ENCODE measurements around the gene EIF3L.
"Not testable (repeated sequence)": the region's sequence is repeated elsewhere in the genome, so short reads cannot be mapped to it uniquely, and the experiment has no call there.

EIF3L gene

GRCh38 chr22:37849089-37849751 is at the start of gene EIF3L:
TSS of gene EIF3L (plus strand) at chr22:37849419. CDS start at chr22:37849450, 31 bp downstream.
- peak; percentile 82 for DNase-seq

DNA sequence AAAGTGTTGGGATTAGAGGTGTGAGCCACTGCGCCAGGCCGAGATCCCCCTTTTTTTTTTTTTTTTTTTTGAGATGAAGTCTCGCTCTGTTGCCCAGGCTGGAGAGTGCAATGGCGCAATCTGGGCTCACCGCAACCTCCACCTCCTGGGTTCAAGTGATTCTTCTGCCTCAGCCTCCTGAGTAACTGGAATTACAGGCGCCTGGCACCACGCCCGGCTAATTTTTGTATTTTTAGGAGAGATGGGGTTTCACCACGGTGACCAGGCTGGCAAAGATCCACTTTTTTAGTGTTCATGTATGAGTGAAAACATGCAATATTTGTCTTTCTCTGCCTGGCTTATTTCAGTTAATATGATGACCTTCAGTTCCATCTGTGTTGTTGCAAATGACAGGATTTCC is 49.2 kb upstream of the EIF3L start:
- DNase-seq = not testable (repeated sequence)

GRCh38 chr22:37801946-37802309 is 47.3 kb upstream of the EIF3L start:
- DNase-seq = no peak

DNA sequence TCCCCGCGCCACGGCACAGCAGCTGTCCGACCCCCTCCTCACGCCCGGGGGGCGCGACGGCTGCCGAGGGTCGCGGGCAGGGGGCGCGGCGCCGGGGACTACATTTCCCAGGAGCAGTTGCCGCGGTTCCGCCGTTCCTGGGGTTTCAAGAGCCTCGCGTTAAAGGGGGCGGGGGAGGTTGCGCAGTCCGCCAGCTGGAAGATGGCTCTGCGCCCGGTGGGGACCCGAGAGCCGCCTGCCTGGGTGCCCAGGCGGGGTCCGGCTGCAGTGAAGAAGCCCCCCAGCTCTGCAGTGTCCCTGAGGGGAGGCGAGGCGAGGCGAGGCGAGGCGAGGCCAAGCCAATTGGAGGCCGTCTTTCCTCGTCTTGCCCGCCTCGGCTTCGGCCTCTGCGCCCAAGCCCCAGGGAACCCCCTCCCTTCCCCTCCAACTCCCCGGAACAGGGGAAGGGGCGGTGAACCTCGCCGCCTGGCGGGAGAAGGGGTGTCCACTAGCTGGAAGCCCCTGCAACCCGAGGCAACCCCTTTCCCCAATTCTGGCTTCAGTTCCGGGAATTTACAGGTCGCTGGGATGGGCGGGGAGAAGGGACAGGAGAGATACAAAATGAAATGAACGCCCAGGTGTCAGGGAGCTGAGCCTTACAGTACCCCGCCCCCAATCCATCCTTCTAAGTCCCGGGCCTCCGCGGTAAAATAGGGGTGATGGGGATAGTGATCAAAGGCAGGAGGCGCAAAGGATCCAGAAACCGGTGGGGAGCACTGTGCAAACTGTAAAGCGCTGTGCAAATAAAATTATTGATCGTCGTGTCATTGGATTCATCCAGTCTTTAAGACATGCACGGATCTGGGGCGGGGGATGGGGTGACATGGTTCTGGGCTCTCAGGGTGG is 46.7 kb upstream of the EIF3L start:
- DNase-seq = peak; percentile 58

DNA sequence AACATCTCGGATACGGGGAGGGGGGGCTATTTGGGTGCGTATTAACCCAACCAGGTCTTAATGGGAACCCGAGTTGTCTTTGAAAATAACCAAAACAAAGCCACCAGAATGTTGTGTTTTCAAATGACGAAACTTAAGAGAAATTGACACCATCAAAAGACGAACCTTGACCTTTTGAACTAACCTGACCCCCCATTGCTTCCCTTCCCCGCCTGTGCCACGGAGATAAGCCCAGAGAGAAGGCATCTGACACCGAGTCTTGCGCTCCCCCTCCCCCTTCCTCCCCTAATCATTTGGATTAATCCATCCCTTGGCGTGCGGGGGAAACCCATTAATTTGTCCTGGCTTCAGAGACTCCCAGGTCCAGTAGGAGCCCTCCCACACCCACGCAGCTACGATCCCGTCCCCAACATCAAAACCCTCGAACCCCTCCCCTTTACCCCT is 46.0 kb upstream of the EIF3L start:
- no peak for DNase-seq

- no peak for DNase-seq
Observed at GRCh38 chr22:37803639-37804351, 45.4 kb upstream of the EIF3L start.

DNA sequence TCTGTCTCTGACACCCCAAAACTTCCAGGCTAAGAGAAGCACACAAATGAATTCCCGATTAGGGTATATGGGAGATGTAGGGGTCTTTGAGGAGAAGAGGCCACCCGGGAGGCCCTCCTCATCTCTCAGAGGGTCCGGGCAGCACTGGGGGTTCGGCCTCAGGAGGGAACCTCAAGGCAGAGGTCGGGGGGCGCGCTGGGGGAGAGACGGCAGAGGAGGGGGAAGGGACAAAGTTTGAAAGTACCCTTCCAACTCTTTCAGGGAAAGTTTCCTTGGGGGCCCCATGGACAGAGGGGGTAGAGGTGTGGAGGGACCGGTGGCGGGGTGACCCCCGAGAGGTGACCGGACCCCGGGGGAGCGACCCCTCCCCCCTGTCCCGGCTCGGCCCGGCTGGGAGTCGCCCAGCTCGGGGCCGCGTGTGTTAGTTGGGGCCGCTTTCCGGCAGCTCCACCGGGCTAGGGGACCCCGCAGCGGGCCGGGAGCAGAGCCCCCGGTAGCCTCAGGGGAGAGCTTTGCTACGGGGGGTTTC is 44.8 kb upstream of the EIF3L start:
- no peak for DNase-seq

DNA sequence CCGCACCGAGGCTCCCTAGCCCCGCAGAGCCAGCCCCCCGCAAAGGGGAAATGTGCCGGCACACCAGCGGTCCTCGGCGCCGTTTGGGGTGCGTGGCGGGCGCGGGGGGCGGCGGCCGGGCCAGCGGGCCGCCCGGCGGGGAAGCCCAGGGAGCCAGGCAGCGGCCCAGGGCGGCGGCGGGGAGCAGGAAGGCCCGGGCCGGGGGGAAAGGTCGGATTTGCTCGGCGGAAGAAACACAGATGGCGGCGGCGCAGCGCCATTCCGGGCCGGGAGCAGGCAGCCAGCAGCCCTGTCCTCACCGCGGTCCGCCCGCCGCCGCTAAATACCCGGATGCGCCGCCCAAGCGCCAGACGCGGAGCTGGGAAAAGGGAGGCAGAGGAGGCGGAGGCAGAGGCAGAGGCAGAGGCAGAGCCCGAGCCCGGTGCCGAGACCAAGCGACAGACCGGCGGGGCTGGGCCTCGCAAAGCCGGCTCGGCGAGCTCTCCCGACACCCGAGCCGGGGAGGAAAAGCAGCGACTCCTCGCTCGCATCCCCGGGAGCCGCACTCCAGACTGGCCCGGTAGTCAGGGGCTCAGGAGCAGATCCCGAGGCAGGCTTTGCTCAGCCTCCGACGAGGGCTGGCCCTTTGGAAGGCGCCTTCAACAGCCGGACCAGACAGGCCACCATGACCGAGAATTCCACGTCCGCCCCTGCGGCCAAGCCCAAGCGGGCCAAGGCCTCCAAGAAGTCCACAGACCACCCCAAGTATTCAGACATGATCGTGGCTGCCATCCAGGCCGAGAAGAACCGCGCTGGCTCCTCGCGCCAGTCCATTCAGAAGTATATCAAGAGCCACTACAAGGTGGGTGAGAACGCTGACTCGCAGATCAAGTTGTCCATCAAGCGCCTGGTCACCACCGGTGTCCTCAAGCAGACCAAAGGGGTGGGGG is 44.1 kb upstream of the EIF3L start:
- DNase-seq = peak; percentile 46

GRCh38 chr22:37805810-37806277 is 43.4 kb upstream of the EIF3L start:
- no peak for DNase-seq

DNA sequence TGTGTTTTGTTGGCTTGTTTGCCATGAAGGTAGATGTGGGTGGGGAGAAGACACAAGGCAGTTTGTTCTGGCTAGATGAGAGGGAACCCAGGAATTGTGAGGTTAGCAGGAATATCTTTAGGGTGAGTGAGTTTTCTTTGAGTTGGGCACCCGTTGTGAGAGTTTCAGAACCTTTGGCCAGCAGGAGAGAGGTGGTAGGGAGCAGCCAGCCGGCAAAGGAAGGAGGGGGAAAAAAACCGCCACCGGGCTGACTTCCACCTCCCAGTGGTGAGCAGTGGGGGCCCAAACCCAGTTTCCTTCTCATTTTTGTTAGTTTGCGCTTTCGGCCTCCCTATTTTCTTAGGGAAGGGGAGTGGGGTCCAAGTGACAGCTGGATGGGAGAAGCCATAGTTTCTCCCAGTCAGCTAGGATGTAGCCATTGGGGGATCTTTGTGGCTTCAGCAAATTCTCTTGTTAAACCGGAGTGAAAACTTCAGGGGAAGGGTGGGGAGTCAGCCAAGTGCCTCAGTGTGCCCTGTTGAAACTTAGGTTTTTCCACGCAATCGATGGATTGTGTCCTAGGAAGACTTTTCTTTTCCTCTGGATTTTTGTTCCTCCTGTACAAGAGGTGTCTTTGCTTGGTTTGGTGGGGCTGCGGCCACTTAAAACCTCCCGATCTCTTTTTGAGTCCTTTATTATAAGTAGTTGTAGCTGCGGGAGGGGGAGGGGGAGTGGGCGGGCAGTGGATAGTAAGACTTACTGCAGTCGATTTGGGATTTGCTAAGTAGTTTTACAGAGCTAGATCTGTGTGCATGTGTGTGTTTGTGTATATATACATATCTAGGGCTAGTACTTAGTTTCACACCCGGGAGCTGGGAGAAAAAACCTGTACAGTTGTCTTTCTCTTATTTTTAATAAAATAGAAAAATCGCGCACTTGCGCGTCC is 42.5 kb upstream of the EIF3L start:
- DNase-seq = no peak

- peak; percentile 67 for DNase-seq
Observed at GRCh38 chr22:37807410-37808293, 41.6 kb upstream of the EIF3L start, which contains the start of gene GCAT. TSS of gene GCAT (plus strand) at chr22:37807934. CDS start at chr22:37807968, 34 bp downstream.

DNA sequence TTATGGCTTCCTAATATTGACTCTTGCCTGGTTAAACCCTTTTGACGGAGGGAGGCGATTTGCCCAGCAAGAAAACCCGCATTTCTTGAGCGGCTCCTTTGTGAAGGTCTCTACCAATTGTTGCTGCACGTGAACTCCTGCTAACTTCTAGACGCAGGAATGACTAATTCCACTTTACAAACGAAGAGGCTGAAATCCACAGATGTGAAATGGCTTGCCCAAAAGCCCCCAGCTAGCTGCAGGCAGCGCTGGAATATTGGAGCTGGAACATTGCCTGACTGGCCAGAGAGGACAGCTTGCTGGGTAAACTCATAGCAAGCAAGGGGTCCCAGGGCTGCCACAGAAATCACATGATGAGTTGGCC is 40.9 kb upstream of the EIF3L start:
- no peak for DNase-seq

DNA sequence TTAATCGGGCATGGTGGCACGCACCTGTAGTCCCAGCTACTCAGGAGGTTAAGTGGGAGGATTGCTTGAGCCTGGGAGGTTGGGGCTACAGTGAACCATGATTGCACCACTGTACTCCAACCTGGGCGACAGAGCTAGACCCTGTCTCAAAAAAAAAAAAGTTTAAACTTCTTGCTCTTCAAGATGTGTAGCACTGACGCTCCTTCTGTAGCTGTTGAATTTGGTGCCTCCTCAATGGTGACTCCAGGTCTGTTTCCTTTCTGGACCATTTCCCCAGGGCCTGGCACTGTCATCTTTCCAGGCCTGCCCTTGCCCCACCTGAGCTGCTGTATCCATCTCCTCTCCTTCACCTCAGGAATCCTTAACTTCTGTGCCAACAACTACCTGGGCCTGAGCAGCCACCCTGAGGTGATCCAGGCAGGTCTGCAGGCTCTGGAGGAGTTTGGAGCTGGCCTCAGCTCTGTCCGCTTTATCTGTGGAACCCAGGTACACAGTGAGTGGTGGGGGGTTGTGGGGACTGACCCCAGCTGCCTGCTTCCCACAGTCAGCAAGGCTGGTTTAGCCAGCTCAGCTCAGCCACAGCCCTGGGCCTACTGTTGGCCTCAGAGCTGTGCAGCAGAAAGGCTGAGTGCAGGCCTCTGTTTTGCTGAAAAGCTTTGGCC is 39.4 kb upstream of the EIF3L start:
- no peak for DNase-seq

DNA sequence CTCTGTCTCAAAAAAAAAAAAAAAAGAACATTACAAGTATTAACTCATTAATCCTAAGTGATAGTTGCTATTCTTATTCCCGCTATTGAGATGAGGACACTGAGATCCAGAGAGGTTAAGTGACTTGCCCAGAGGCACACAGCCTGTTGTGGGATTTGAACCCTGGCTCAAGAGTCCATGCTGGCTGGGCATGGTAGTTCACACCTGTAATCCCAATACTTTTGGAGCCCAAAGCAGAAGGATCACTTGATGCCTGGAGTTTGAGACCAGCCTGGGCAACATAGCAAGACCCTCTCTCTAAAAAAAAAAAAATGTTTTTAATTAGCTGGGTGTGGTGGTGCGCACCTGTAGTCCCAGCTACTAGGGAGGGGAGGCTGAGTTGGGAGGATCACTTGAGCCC is 37.4 kb upstream of the EIF3L start:
- DNase-seq = no peak

GRCh38 chr22:37812869-37813678 is 36.1 kb upstream of the EIF3L start:
- DNase-seq = no peak

GRCh38 chr22:37815593-37815992 is 33.6 kb upstream of the EIF3L start:
- no peak for DNase-seq

DNA sequence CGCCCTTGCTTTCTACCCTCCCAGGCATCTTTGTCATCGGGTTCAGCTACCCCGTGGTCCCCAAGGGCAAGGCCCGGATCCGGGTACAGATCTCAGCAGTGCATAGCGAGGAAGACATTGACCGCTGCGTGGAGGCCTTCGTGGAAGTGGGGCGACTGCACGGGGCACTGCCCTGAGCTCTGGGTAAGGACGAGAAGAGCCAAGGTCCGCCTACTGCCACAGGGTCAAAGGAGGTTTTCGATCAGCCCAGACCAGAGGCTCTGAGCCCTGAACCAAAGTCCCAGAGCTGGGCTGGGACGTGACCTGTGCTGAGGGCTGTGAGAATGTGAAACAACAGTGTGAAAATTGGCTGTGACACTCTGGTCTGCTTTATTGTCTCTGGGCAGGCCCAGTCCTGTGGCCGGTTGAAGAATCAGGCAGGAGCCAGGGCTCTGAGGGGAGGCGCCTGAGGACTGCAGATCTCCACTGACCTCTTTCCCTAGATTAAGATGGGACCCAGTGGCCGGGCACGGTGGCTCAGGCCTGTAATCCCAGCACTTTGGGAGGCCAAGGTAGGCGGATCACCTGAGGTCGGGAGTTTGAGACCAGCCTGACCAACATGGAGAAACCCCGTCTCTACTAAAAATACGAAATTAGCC is 32.6 kb upstream of the EIF3L start:
- no peak for DNase-seq
